CD4-positive, alpha-beta memory T cell (primary cell): ENCODE data around the gene PLXDC1. TPM values are rescaled to one million over a fixed set of nuclear protein-coding genes. Genes with fewer than 3 reads are reported as not detected.

ENCODE experiments used
- CTCF ChIA-PET: fragments of 350-600 bp; sonication (Branson Sonifier 250); formaldehyde crosslinking; loops from one replicate; lab custom pipeline; 2021; ENCODE audit warnings: inconsistent platforms; ENCODE audit not compliant: partially characterized antibody; lab: Charles Lee
- POLR2A ChIA-PET: fragments of 350-600 bp; sonication (Branson Sonifier 250); formaldehyde crosslinking; loops from one replicate; lab custom pipeline; 2021; ENCODE audit not compliant: partially characterized antibody; lab: Charles Lee
- DNase-seq, 5 donors: peaks; one replicate each; pipeline versions ENCODE4 v3.0.0 to v3.0.0-alpha.2; 2020 to 2022; ENCODE audit warnings: mixed read lengths in 1 of 5
- H3K27ac ChIP-seq: one replicate; pipeline ENCODE4 v1.7.0; 2013; ENCODE audit warnings: low read depth, low read length
- H3K27me3 ChIP-seq: 2 replicates; pipeline ENCODE4 v1.7.0; 2013; ENCODE audit warnings: mild to moderate bottlenecking, low read length, moderate library complexity; ENCODE audit not compliant: insufficient read depth
- H3K36me3 ChIP-seq: 2 replicates; pipeline ENCODE4 v1.7.0; 2013; ENCODE audit warnings: mild to moderate bottlenecking, low read length, moderate library complexity; ENCODE audit not compliant: insufficient read depth
- H3K4me1 ChIP-seq: 2 replicates; pipeline ENCODE4 v1.7.0; 2013; ENCODE audit warnings: mild to moderate bottlenecking, low read length, moderate library complexity; ENCODE audit not compliant: insufficient read depth
- H3K4me3 ChIP-seq, 2 donors: one replicate each; pipeline ENCODE4 v1.7.0; 2013; ENCODE audit warnings: low read length in 2 of 2, mild to moderate bottlenecking in 1 of 2
- H3K9me3 ChIP-seq, 2 donors: one replicate each; pipeline ENCODE4 v1.7.0; 2013; ENCODE audit warnings: low read length in 2 of 2, control low read depth in 1 of 2; ENCODE audit not compliant: control insufficient read depth in 1 of 2
- H3K27ac Mint-ChIP-seq, 7 donors: one replicate each; pipeline ENCODE4 v1.8.0; 2020 to 2021; ENCODE audit warnings: mixed read lengths in 7 of 7, mild to moderate bottlenecking in 6 of 7, inconsistent platforms in 3 of 7, moderate library complexity in 3 of 7
- H3K27me3 Mint-ChIP-seq, 2 donors: one replicate each; pipeline ENCODE4 v1.8.0; 2020 to 2021; ENCODE audit warnings: mixed read lengths in 2 of 2
- H3K36me3 Mint-ChIP-seq, 2 donors: one replicate each; pipeline ENCODE4 v1.8.0; 2020 to 2021; ENCODE audit warnings: mixed read lengths in 2 of 2, inconsistent platforms in 1 of 2, mild to moderate bottlenecking in 1 of 2
- H3K4me1 Mint-ChIP-seq, 4 donors: one replicate each; pipeline ENCODE4 v1.8.0; 2020 to 2021; ENCODE audit warnings: mixed read lengths in 4 of 4, mild to moderate bottlenecking in 1 of 4
- H3K4me3 Mint-ChIP-seq, 8 donors: one replicate each; pipeline ENCODE4 v1.8.0; 2020 to 2021; ENCODE audit warnings: mixed read lengths in 8 of 8, mild to moderate bottlenecking in 7 of 8, moderate library complexity in 6 of 8, inconsistent platforms in 3 of 8
- H3K9me3 Mint-ChIP-seq, 8 donors: one replicate each; pipeline ENCODE4 v1.8.0; 2020 to 2021; ENCODE audit warnings: mixed read lengths in 8 of 8, mild to moderate bottlenecking in 5 of 8, inconsistent platforms in 3 of 8, moderate library complexity in 1 of 8
- intact Hi-C: fragments of 100-400 bp; cut with micrococcal nuclease; formaldehyde crosslinking; loops from one replicate; pipeline ENCODE4 v1.15.1; 2023
- polyA plus RNA-seq, 2 donors: library from polyadenylated mRNA; unstranded; fragments of 300-500 nt; fragmentation: Illumina TruSeq; gene quantifications; one replicate each; pipeline ENCODE4 v1.2.3, GENCODE V29; 2021
- total RNA-seq, 2 experiments: library from RNA; stranded (reverse); gene quantifications; one replicate each; pipeline ENCODE4 v1.2.3, GENCODE V29; 2021

The PLXDC1 gene
- total and polyA plus RNA-seq, 4 experiments from 2014 or later, result 2.5 to 16.4 (median 10.2) TPM

GRCh38 chr17:39104657-39105056, 46.8 kb downstream of the PLXDC1 start:
- H3K4me3 Mint-ChIP-seq, result no peak overlapping the region
- Histone ChIP-seq H3K4me3 (no peak overlapping the region), H3K27me3 (no peaks in the 10 kb centered on the region), H3K27ac (no peak overlapping the region), H3K36me3 (no peaks in the 10 kb centered on the region), H3K9me3 (no peaks in the 10 kb centered on the region), H3K4me1 (peaks cover 7% of the 10 kb centered on the region)
- ChIA-PET POLR2A (no interaction called here), CTCF (no interaction called here)
- H3K9me3 Mint-ChIP-seq, result no peaks in the 10 kb centered on the region
- no peaks in the 10 kb centered on the region for H3K27me3 Mint-ChIP-seq
- peaks cover 6 to 26% (median 9%) of the 10 kb centered on the region in 4 donors for H3K4me1 Mint-ChIP-seq
- no peak overlapping the region for H3K27ac Mint-ChIP-seq
- intact Hi-C loops, result no loop called here
- no peak for DNase-seq
- H3K36me3 Mint-ChIP-seq, result no peaks in the 10 kb centered on the region

GRCh38 chr17:39104046-39104445, 47.4 kb downstream of the PLXDC1 start:
- Histone ChIP-seq H3K9me3 (no peaks in the 10 kb centered on the region), H3K4me3 (no peak overlapping the region), H3K27me3 (no peaks in the 10 kb centered on the region), H3K27ac (no peak overlapping the region), H3K36me3 (no peaks in the 10 kb centered on the region), H3K4me1 (peaks cover 7% of the 10 kb centered on the region)
- H3K4me3 Mint-ChIP-seq, result no peak overlapping the region
- H3K4me1 Mint-ChIP-seq, result peaks cover 9 to 30% (median 12%) of the 10 kb centered on the region in 4 donors
- ChIA-PET POLR2A (no interaction called here), CTCF (no interaction called here)
- no peak overlapping the region for H3K27ac Mint-ChIP-seq
- intact Hi-C loops, result no loop called here
- no peaks in the 10 kb centered on the region for H3K27me3 Mint-ChIP-seq
- DNase-seq, result no peak
- no peaks in the 10 kb centered on the region for H3K9me3 Mint-ChIP-seq
- H3K36me3 Mint-ChIP-seq, result no peaks in the 10 kb centered on the region

GRCh38 chr17:39101091-39101490, 50.3 kb downstream of the PLXDC1 start:
- ChIA-PET CTCF (interaction anchor here (1.5 to 5.8 kb wide), 4 partner anchors 9 to 118 kb away, joined by 6 to 22 read pairs (median 9); partner anchors contain the start of gene PLXDC1), POLR2A (interaction anchor here (2.4 kb wide), 1 partner anchor 10 kb away, joined by 9 read pairs; no protein-coding TSS in a partner anchor)
- H3K36me3 ChIP-seq, result no peaks in the 10 kb centered on the region
- intact Hi-C loops, result no loop called here
- no peaks in the 10 kb centered on the region for H3K27me3 ChIP-seq
- H3K9me3 Mint-ChIP-seq, result peaks cover 0 to 2% (median 0%) of the 10 kb centered on the region in 8 donors
- H3K27me3 Mint-ChIP-seq, result no peaks in the 10 kb centered on the region
- no peaks in the 10 kb centered on the region for H3K36me3 Mint-ChIP-seq
- H3K4me3 Mint-ChIP-seq, result no peak overlapping the region
- peaks cover 31 to 54% (median 35%) of the 10 kb centered on the region in 4 donors for H3K4me1 Mint-ChIP-seq
- H3K4me1 ChIP-seq, result peaks cover 33% of the 10 kb centered on the region
- H3K9me3 ChIP-seq, result no peaks in the 10 kb centered on the region
- H3K27ac ChIP-seq, result no peak overlapping the region
- no peak overlapping the region for H3K4me3 ChIP-seq
- no peak for DNase-seq
- H3K27ac Mint-ChIP-seq, result peak overlapping the region in 5 of 7 donors; percentile 35 to 59 (median 52)

GRCh38 chr17:39100530-39100929, 50.9 kb downstream of the PLXDC1 start:
- no peaks in the 10 kb centered on the region for H3K27me3 ChIP-seq
- ChIA-PET POLR2A (interaction anchor here (1.2 to 2.4 kb wide), 2 partner anchors 9 to 53 kb away, joined by 3 to 9 read pairs; no protein-coding TSS in a partner anchor), CTCF (interaction anchor here (3.2 to 5.8 kb wide), 2 partner anchors 11 to 52 kb away, joined by 11 to 22 read pairs; partner anchors contain the start of gene PLXDC1)
- H3K36me3 ChIP-seq, result no peaks in the 10 kb centered on the region
- intact Hi-C loops, result no loop called here
- Mint-ChIP-seq H3K27me3 (no peaks in the 10 kb centered on the region), H3K4me1 (peaks cover 35 to 60% (median 40%) of the 10 kb centered on the region in 4 donors), H3K4me3 (no peak overlapping the region), H3K27ac (peak overlapping the region in 2 of 7 donors; percentile 22 to 35), H3K9me3 (peaks cover 0 to 2% (median 0%) of the 10 kb centered on the region in 8 donors), H3K36me3 (no peaks in the 10 kb centered on the region)
- H3K4me3 ChIP-seq, result no peak overlapping the region
- no peaks in the 10 kb centered on the region for H3K9me3 ChIP-seq
- peaks cover 39% of the 10 kb centered on the region for H3K4me1 ChIP-seq
- no peak overlapping the region for H3K27ac ChIP-seq
- DNase-seq, result no peak

- Histone ChIP-seq H3K9me3 (no peaks in the 10 kb centered on the region), H3K4me1 (peaks cover 46% of the 10 kb centered on the region), H3K4me3 (no peak overlapping the region), H3K27me3 (no peaks in the 10 kb centered on the region), H3K36me3 (no peaks in the 10 kb centered on the region), H3K27ac (no peak overlapping the region)
- H3K4me3 Mint-ChIP-seq, result no peak overlapping the region
- POLR2A ChIA-PET, result interaction anchor here (0.9 to 1.2 kb wide), 2 partner anchors 54 to 230 kb away, joined by 3 to 4 read pairs; partner anchors contain the start of gene LASP1
- no peaks in the 10 kb centered on the region for H3K36me3 Mint-ChIP-seq
- H3K27ac Mint-ChIP-seq, result peak overlapping the region in 4 of 7 donors; percentile 11 to 29 (median 19)
- CTCF ChIA-PET, result interaction anchor here (0.6 to 5.8 kb wide), 4 partner anchors 11 to 117 kb away, joined by 4 to 22 read pairs (median 8); partner anchors contain the start of gene PLXDC1
- intact Hi-C loops, result no loop called here
- H3K27me3 Mint-ChIP-seq, result no peaks in the 10 kb centered on the region
- peaks cover 0 to 2% (median 0%) of the 10 kb centered on the region in 8 donors for H3K9me3 Mint-ChIP-seq
- no peak for DNase-seq
- peaks cover 40 to 68% (median 46%) of the 10 kb centered on the region in 4 donors for H3K4me1 Mint-ChIP-seq
Measured at GRCh38 chr17:39099663-39100286, 51.7 kb downstream of the PLXDC1 start.

- intact Hi-C loops, result no loop called here
- POLR2A ChIA-PET, result no interaction called here
- Mint-ChIP-seq H3K4me3 (no peak overlapping the region), H3K27me3 (no peaks in the 10 kb centered on the region), H3K9me3 (peaks cover 0 to 2% (median 0%) of the 10 kb centered on the region in 8 donors), H3K27ac (peak overlapping the region in 6 of 7 donors; percentile 16 to 88 (median 36)), H3K4me1 (peaks cover 50 to 79% (median 58%) of the 10 kb centered on the region in 4 donors), H3K36me3 (no peaks in the 10 kb centered on the region)
- CTCF ChIA-PET, result interaction anchor here (3.2 to 5.8 kb wide), 2 partner anchors 9 to 54 kb away, joined by 11 to 22 read pairs; partner anchors contain the start of gene PLXDC1
- no peaks in the 10 kb centered on the region for H3K36me3 ChIP-seq
- H3K27me3 ChIP-seq, result no peaks in the 10 kb centered on the region
- H3K4me1 ChIP-seq, result peaks cover 58% of the 10 kb centered on the region
- no peak overlapping the region for H3K4me3 ChIP-seq
- no peak for DNase-seq
- H3K27ac ChIP-seq, result no peak overlapping the region
- H3K9me3 ChIP-seq, result no peaks in the 10 kb centered on the region
Measured at GRCh38 chr17:39098588-39098987, 52.8 kb downstream of the PLXDC1 start.

- intact Hi-C loops, result no loop called here
- Mint-ChIP-seq H3K36me3 (no peaks in the 10 kb centered on the region), H3K27me3 (no peaks in the 10 kb centered on the region), H3K4me3 (peak overlapping the region in 6 of 8 donors; percentile 71 to 88 (median 80)), H3K27ac (peak overlapping the region; percentile 82 to 94 (median 91)), H3K4me1 (peaks cover 55 to 85% (median 64%) of the 10 kb centered on the region in 4 donors), H3K9me3 (peaks cover 0 to 2% (median 0%) of the 10 kb centered on the region in 8 donors)
- Histone ChIP-seq H3K27me3 (no peaks in the 10 kb centered on the region), H3K4me3 (no peak overlapping the region), H3K27ac (no peak overlapping the region), H3K9me3 (no peaks in the 10 kb centered on the region), H3K4me1 (peaks cover 66% of the 10 kb centered on the region), H3K36me3 (no peaks in the 10 kb centered on the region)
- POLR2A ChIA-PET, result interaction anchor here (0.9 kb wide), 1 partner anchor 198 kb away, joined by 3 read pairs; no protein-coding TSS in a partner anchor
- no peak for DNase-seq
- CTCF ChIA-PET, result interaction anchor here (0.7 to 5.8 kb wide), 3 partner anchors 41 to 114 kb away, joined by 3 to 22 read pairs (median 3); partner anchors contain the start of gene PLXDC1
Measured at GRCh38 chr17:39097537-39097936, 53.9 kb downstream of the PLXDC1 start.
